Natural killer cell (primary cell): ENCODE data around the gene PSKH1. TPM values are rescaled to one million over a fixed set of nuclear protein-coding genes. Genes with fewer than 3 reads are reported as not detected.

Source experiments
- ATAC-seq, 3 donors: fragments of 150-1000 bp in 2 of 3; fragments of 200-7000 bp in 1 of 3; cut with Tn5 transposase; 1 replicate in 1 of 3; 2 replicates in 2 of 3; pipeline ENCODE4 v1.10.0; 2021; ENCODE audit warnings: mild to moderate bottlenecking in 2 of 3, moderate library complexity in 2 of 3
- DNase-seq, 2 donors: peaks; one replicate each; pipeline versions ENCODE4 v3.0.0 to v3.0.0-alpha.2; 2013 to 2021; ENCODE audit warnings: mixed read lengths in 1 of 2
- H3K27ac ChIP-seq: one replicate; pipeline ENCODE4 v1.5.1; 2013; ENCODE audit warnings: mild to moderate bottlenecking, low read length
- H3K27me3 ChIP-seq: one replicate; pipeline ENCODE4 v1.6.1; 2013; ENCODE audit warnings: low read length; ENCODE audit not compliant: control insufficient read depth, insufficient read depth
- H3K36me3 ChIP-seq: one replicate; pipeline ENCODE4 v1.6.1; 2013; ENCODE audit warnings: low read length; ENCODE audit not compliant: control insufficient read depth, insufficient read depth
- H3K4me1 ChIP-seq: one replicate; pipeline ENCODE4 v1.6.1; 2013; ENCODE audit warnings: low read length; ENCODE audit not compliant: control insufficient read depth, insufficient read depth
- H3K4me3 ChIP-seq: one replicate; pipeline ENCODE4 v1.5.1; 2013; ENCODE audit warnings: low read length
- H3K9me3 ChIP-seq: one replicate; pipeline ENCODE4 v1.6.1; 2013; ENCODE audit warnings: low read length; ENCODE audit not compliant: control insufficient read depth, insufficient read depth
- H3K27ac Mint-ChIP-seq, 2 donors: one replicate each; pipeline ENCODE4 v1.8.0; 2022; ENCODE audit warnings: mild to moderate bottlenecking in 2 of 2, mixed read lengths in 2 of 2, moderate library complexity in 1 of 2
- H3K27me3 Mint-ChIP-seq, 2 donors: one replicate each; pipeline ENCODE4 v1.8.0; 2022; ENCODE audit warnings: low read depth in 2 of 2, mixed read lengths in 2 of 2
- H3K36me3 Mint-ChIP-seq: one replicate; pipeline ENCODE4 v1.8.0; 2022; ENCODE audit warnings: mixed read lengths
- H3K4me1 Mint-ChIP-seq, 2 donors: one replicate each; pipeline ENCODE4 v1.8.0; 2022; ENCODE audit warnings: mixed read lengths in 2 of 2
- H3K4me3 Mint-ChIP-seq: one replicate; pipeline ENCODE4 v1.8.0; 2022; ENCODE audit warnings: mild to moderate bottlenecking, moderate library complexity, mixed read lengths
- H3K9me3 Mint-ChIP-seq, 2 donors: one replicate each; pipeline ENCODE4 v1.8.0; 2022; ENCODE audit warnings: mixed read lengths in 2 of 2
- whole genome bisulfite sequencing: methylation state at CpG from one replicate; pipeline ENCODE4 v1.1.7; 2013; ENCODE audit warnings: missing lambda C conversion rate; ENCODE audit not compliant: insufficient coverage; 5-methylcytosine and 5-hydroxymethylcytosine counted together
- intact Hi-C: fragments of 100-400 bp; cut with micrococcal nuclease; formaldehyde crosslinking; loops from one replicate; pipeline ENCODE4 v1.14.2; 2022
- total RNA-seq, 4 donors: library from RNA; stranded (reverse); fragments of 120-200 nt in 1 of 4; gene quantifications; one replicate each; pipeline versions ENCODE4 v1.2.3 to v1.2.4, GENCODE V29; 2013 to 2022
- TF ChIP-seq, protein P1 (sequence below): fragments of 200-600 bp; IDR thresholded peaks from one replicate; pipeline ENCODE4 v1.8.0; 2022; ENCODE audit warnings: antibody characterized with exemption

PSKH1 gene
- total RNA-seq, 3 donors from 2014 or later (not counting 1 experiment from before 2014, with no cell fraction given): 16.8 to 24.7 (median 19.5) TPM

DNA sequence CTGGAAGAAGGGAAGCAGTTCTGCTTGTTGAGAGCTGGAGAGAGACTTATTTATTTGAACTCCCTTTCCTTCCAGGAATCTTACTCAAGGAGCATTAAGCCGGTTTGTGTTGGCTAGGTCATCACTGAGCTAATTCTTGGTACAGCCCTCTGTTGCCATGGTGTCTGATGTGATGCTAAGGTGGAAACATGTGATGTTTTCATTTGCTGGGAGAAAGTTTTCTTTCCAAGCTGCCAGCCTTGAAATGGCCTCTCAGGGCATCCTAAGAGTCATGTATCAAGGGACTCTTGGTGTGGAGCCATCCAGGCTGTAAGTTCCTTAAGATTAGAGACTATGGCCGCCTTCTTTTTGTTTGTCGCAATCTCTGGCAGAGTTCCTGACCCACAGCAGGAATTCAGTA, 4.2 kb downstream of the PSKH1 start:
- Mint-ChIP-seq H3K4me3 (no peak overlapping the region), H3K27me3 (no peaks in the 10 kb centered on the region)

DNA sequence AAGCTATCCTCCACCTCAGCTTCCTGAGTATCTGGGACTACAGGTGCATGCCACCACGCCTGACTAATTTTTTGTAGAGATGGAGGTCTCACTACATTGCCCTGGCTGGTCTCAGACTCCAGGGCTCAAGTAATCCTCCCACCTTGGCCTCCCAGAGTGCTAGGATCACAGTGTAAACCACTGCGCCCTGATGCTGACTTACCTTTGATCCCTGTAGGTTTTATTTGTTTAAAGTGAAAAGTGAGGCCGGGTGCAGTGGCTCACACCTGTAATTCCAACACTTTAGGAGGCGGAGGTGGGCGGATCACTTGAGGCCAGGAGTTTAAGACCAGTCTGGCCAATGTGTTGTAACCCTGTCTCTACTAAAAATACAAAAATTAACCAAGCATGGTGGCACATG, 8.7 kb downstream of the PSKH1 start:
- Mint-ChIP-seq H3K27me3 (no peaks in the 10 kb centered on the region), H3K27ac (no peak overlapping the region), H3K4me1 (peaks cover 9 to 28% of the 10 kb centered on the region in 2 donors), H3K4me3 (no peak overlapping the region), H3K9me3 (no peaks in the 10 kb centered on the region), H3K36me3 (no peaks in the 10 kb centered on the region)
- no peaks in the 10 kb centered on the region for H3K27me3 ChIP-seq
- no peak for ATAC-seq
- WGBS: 98% methylated on average over 5 of the region's 5 CpGs
- intact Hi-C loops: no loop called here
- peaks cover 5% of the 10 kb centered on the region for H3K36me3 ChIP-seq
- TF ChIP-seq, protein P1, sequence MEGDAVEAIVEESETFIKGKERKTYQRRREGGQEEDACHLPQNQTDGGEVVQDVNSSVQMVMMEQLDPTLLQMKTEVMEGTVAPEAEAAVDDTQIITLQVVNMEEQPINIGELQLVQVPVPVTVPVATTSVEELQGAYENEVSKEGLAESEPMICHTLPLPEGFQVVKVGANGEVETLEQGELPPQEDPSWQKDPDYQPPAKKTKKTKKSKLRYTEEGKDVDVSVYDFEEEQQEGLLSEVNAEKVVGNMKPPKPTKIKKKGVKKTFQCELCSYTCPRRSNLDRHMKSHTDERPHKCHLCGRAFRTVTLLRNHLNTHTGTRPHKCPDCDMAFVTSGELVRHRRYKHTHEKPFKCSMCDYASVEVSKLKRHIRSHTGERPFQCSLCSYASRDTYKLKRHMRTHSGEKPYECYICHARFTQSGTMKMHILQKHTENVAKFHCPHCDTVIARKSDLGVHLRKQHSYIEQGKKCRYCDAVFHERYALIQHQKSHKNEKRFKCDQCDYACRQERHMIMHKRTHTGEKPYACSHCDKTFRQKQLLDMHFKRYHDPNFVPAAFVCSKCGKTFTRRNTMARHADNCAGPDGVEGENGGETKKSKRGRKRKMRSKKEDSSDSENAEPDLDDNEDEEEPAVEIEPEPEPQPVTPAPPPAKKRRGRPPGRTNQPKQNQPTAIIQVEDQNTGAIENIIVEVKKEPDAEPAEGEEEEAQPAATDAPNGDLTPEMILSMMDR: no peak
- H3K27ac ChIP-seq: no peak overlapping the region
- no peaks in the 10 kb centered on the region for H3K4me1 ChIP-seq
- no peak for DNase-seq
- H3K4me3 ChIP-seq: no peak overlapping the region
- no peaks in the 10 kb centered on the region for H3K9me3 ChIP-seq

More for the DNA sequence above, 4.2 kb downstream of the PSKH1 start:
- H3K9me3 ChIP-seq: no peaks in the 10 kb centered on the region
- H3K27ac Mint-ChIP-seq: peak overlapping the region in 1 of 2 donors; percentile 63
- intact Hi-C loops: no loop called here
- H3K4me1 ChIP-seq: peaks cover 17% of the 10 kb centered on the region
- no peak overlapping the region for H3K4me3 ChIP-seq
- H3K9me3 Mint-ChIP-seq: no peaks in the 10 kb centered on the region
- H3K36me3 ChIP-seq: peaks cover 2% of the 10 kb centered on the region
- no peaks in the 10 kb centered on the region for H3K27me3 ChIP-seq
- TF ChIP-seq, protein P1: no peak
- ATAC-seq (no peak), DNase-seq (no peak)
- H3K36me3 Mint-ChIP-seq: no peaks in the 10 kb centered on the region
- peaks cover 31 to 41% of the 10 kb centered on the region in 2 donors for H3K4me1 Mint-ChIP-seq
- no peak overlapping the region for H3K27ac ChIP-seq
- 96% methylated on average over 3 of the region's 3 CpGs for WGBS

DNA sequence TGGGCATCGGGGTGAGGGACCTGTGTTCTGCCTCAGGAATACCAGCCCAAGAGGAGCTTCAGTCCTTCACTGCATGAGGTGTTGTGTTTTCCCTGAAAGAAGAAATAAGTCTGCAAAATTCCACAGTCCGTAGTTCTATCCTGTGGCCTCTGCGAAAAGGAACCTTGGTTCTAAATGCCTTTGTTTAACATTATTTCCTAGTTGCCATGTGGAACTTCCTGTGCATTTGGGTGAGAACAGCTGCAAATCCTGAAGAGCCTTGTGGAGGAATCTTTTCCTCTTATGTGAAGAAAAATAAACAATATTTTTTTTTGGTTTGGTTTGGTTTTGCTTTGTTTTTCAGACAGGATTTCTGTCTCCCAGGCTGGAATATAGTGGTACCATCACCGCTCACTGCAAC, 9.8 kb downstream of the PSKH1 start:
- intact Hi-C loops: no loop called here
- no peak for ATAC-seq
- H3K27me3 ChIP-seq: no peaks in the 10 kb centered on the region
- no peaks in the 10 kb centered on the region for H3K9me3 ChIP-seq
- peaks cover 0 to 19% of the 10 kb centered on the region in 2 donors for H3K4me1 Mint-ChIP-seq
- H3K4me3 ChIP-seq: no peak overlapping the region
- TF ChIP-seq, protein P1: no peak
- no peak overlapping the region for H3K27ac ChIP-seq
- H3K9me3 Mint-ChIP-seq: no peaks in the 10 kb centered on the region
- no peaks in the 10 kb centered on the region for H3K4me1 ChIP-seq
- peaks cover 5% of the 10 kb centered on the region for H3K36me3 ChIP-seq
- no peak for DNase-seq
- 98% methylated on average over 4 of the region's 4 CpGs for WGBS
- H3K27me3 Mint-ChIP-seq: no peaks in the 10 kb centered on the region
- H3K27ac Mint-ChIP-seq: no peak overlapping the region
- no peak overlapping the region for H3K4me3 Mint-ChIP-seq
- H3K36me3 Mint-ChIP-seq: no peaks in the 10 kb centered on the region
